HUDEP-2 (cell line): Measurements from ENCODE around the gene ACAD8.
"Not testable (repeated sequence)": the region's sequence is repeated elsewhere in the genome, so short reads cannot be mapped to it uniquely, and the experiment has no call there.

Experiments
- DNase-seq, 76 experiments: peaks; one replicate each; lab custom pipeline; 2025; ENCODE audit not compliant: unreplicated experiment in 76 of 76; lab: John Stamatoyannopoulos, UW

ACAD8 gene

DNA sequence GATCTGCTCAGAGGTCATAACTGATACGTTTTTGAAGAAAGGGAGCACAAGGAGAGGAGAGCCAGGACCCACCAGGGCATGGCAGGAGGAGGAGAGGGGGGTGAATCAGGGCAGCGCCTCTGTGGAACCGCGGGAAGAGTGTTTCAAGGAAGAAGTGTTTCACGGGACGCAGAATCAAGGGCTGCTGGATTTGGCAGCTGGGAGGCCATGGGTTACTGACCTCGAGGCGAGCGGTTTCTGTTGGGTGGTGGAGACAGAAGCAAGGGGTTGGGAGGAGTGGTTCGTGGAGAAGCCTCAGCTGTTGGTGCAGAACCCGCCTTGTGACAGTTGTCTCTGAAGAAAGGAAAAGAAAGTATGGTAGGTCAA lies 15.8 kb upstream of the ACAD8 start:
- DNase-seq = no peak

DNA sequence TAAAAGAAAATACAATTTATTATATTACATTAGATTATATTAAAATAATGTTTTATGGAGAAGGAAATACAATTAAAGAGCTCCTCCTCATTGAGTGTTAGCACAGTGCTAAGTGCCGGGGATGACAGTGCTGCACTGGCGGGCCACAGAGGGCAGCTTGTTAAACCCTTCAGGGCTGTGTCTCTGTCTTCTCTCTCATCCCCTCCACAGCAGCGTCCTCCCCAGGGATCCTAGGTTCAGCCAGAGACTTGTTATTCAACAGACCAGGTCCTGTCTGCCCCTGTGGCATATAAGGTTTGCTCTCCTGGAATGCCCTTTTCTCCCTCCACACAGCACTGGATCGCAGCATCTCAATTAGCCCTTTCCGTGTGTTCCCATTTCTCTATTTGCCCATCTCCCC lies 14.4 kb upstream of the ACAD8 start:
- no peak for DNase-seq

DNA sequence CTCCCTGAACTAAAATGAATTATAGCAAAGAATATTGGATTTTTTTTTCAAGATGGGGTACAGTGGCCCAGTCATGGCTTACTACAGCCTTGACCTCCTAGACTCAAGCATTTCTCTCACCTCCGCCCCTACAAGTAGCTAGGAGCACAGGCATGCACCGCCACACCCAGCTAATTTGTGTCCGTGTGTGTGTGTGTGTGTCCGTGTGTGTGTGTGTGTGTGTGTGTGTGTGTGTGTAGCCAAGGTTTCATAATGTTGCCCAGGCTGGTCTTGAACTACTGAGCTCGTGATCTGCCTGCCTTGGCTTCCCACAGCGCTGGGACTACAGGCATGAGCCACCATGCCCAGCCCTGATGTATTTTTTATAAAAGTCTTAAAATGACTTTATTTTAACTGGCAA lies 12.8 kb upstream of the ACAD8 start:
- DNase-seq = no peak

DNA sequence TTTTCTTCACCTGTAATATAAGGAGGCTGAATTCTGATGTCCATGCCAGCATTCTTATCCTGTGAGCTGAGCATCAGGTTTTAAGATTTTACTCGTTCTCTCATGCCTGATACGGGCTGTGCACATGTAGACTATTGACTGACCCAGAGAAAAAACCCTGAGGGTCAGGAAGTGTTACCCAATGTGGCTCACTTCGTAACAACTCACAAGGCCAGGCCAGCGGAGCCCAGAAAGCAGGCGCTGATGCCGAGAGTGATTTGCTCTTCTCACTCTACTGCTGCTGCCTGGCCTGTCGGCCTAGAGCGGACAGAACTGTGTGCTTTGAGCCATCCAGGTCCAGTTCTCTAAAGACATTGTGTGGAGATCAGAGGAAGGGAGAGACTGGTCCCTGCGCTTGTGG lies 11.0 kb upstream of the ACAD8 start:
- no peak for DNase-seq

DNA sequence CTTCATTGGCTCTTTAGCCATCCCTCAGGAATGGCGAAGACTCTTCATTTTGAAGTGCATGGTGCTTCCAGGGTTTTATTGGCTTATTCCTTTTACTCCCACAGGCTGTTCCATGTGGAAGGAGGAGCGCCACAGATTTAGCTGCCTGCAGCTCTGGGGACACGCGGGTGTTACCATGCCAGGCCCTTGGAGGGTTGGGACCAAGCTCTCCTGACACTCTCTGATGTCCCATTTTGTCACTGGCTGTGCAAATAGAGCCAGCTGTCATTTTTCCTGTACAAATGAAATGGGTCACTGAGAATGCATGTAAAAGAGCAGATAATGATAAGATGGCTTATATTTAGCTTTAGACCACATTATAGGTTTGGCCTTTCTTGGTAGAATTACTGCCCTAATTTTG lies 9.5 kb upstream of the ACAD8 start:
- DNase-seq = no peak

DNA sequence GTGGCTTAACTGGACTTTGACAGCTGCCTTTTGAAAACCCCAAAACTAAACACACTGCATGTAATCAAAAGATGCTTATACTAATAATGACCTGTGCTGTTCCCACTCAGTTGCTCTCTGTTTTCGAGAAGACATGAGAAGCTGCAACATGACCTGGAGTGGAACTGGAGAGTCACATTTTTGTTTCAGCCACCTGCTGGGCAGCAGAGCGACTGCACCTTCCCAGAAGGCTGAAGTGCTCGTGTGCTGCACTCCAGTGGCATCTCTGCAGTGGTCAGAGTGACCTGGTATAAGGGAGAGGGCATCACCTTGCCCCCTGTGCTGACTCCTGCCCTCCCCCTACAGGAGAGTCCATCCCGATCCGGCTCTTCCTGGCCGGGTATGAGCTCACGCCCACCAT lies 8.8 kb upstream of the ACAD8 start:
- peak in 20 of 76 experiments; percentile 1 to 49 (median 16) for DNase-seq

DNA sequence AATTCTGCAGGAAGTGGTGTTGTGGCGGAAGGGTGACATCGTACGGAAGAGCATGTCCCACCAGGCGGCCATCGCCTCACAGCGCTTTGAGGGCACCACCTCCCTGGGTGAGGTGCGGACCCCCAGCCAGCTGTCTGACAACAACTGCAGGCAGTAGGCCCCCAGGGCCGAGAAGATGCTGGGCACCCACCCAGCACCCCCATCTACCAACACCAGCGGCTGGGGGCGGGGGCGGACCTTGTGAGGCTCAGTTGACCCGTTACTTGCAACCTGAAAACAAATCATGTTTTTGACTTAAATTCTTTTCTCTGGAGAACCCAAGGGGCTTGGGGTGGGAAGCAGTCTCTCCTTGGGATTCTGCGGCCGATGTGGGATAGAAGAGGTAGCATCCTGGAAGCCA lies 7.9 kb upstream of the ACAD8 start:
- DNase-seq = no peak

DNA sequence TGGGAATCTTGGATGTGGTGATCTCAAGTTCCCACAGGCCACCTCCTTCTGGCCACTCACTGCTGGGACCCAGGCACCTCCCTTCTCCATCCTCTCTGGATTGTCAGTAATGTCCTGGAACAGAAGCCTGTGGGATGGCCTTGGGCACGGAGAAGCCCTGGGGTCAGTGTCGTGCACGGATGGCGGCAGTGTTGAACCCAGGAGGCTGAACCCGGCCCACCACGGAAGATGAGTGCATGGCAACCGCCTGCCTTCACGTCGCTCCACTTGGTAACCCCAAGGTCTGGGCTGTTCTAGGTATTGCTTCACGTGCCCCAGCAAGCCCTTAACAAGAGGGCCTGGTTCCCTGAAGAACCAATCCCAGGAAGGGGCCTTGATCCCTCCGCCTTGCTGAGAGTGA lies 7.3 kb upstream of the ACAD8 start:
- DNase-seq = no peak

DNA sequence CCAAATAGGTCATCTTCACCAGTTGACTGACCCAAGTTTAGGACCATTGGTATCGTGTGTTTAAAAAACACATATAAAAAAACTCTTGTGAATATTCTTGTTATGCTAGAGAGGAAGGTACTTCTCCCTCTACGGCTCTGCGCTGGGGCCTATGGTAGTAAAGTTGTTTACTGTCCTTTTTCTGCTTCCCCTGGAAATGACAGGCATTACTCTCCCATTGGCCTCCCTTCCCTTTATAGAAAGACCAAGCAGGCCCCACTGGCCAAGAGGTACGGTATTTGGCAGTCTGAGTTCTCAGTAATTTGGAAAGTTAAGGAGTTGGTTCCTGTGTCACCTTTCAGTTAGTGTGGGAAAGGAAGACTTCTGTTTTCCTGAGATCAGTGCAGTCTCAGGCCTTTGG lies 6.7 kb upstream of the ACAD8 start:
- no peak for DNase-seq

DNA sequence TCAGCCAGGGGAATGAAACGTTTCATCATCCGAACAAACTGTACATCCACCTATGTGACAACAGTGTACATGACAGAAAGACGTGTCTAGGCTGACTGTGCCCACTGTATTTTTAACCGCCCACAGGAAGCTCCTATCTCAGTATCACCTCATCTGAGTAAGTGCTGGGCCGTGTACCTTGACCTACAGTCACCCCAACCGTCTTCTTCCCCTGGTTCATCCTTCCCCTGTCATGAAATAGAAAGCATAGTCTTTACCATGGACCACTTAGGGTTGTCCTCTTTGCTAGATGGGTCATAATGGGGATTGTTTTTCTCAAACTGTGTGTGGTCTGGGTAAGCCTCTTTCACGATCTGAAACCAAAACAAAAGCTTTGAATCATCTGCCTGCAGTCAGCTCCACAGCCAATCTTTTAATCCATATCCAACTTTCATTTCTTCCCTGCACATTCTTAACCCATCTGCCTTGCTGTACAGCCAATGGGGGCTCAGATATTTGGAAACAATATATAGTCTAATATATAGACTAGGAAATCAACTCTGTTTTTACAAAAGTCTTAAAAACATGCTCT lies 4.4 kb upstream of the ACAD8 start:
- DNase-seq = no peak

DNA sequence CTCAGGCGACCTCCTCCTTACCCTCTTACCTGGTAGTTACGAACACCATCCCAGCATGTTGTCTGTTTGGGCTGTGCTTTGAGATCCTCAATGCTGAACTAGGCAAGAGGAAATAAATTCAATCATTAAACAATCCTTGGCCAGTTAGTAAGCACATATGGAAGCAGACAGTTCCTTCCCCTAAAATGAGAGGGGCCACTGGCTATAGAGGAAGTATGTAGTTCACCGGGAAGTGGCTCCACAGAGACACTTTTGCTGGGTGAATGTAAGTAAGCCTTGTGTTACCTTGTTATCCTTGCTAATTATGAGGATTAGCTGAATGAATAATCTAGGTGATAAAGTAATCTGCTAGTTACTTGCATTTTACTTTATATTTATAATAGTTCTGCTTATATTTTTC lies 3.1 kb upstream of the ACAD8 start:
- no peak for DNase-seq

DNA sequence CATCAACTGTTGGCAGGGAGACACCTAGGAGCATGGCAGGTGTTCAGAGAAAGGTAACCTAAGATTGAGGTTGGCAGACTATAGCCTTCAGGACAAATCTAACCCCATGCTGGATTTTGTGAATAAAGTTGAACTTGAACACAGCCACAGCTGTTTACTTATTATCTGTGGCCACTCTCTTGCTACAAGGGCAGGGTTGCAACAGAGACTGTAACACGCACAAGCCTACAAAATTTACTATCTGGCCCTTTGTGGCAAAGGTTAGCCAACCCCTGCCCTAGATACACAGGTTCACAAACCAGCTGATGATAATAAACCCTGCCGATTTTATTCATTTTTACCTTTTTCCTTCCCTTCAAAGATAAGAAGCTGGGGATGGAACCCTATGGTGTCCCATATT lies 2.7 kb upstream of the ACAD8 start:
- no peak for DNase-seq

DNA sequence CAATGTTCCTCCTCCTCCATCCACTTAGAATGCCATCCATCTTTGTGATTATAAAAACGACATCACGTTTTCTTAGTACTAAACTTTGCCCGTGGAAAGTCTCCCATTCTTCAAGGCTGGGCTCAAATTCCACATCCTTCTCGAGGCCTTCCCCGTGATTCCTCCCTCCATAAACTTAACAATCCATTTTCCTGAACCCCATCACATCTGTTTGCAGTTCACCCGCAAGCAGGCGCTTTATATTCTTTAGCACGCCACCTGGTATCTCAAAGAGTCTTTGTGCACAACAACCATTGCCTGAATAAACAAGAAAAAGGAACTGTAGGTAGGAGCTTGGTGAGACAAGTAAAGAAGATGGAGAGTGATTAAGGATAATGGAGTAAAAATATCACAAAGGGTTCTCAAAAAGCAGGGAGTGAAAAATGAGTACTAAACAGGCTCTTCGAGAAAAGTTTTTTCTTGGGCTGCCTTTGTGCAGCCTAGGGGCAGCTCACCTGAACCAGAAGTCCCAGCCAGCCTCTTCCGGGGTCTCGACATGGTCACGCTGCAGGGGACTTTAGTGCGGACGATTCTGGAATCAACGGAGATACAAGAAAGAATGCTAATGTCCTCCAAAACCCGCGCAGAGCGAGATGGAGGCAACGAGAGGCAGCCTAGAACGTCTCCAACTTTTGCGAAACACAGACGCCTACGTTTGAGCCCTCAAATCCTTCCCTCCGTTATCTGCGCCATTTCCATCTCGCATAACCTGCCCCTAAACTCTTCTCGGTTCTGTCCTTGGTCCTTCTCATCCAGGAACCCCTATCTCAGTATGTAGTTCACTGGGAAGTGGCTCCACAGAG lies 801 bp upstream of the ACAD8 start:
- DNase-seq = peak in 6 of 76 experiments; percentile 16 to 53 (median 33)

DNA sequence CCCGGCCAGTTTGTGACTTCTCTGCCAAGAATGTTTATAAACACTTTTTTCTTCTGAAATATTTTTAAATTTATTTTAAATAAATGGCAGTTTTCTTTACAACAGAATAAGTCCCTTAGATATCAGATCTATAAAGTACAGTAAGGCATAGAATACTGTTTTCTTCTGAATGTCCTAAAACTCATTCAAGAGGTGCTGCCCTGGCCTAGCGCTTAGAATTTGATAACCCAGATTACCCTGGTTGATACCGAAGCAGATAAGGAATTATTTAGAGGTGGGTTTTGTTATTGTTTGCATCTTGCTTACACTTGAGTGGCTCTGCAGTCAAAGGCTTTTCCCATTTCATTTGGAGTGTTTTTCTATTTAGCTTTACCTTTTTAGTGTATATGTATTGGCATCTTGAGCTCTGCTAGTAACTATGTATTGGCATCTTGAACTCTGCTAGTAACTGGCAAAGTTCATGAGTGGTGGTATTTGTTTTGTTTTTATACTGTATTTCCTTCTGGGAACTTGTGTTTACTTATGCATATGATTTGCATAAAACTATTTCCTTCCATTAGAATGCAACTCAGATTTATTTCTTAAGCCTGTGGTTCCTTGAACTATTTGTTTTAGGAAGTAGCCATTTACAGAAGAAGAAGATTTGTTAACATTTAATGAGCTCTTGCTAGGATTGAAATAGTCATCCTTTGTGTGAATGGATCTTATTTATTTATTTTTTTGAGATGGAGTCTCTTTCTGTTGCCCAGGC lies 1.2 kb downstream of the ACAD8 start:
- DNase-seq = no peak

DNA sequence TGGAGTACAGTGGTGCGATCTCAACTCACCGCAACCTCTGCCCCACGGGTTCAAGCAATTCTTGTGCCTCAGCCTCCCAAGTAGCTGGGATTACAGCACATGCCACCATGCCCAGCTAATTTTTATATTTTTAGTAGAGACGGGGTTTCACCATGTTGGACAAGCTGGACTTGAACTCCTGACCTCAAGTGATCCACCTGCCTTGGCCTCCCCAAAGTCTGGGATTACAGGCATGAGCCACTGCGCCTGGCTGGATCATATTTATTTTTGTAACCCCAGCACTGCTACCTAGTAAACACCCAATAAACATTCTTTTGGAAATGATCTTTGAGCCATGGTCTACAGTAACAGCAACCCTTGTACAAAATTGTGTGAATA lies 1.8 kb downstream of the ACAD8 start:
- DNase-seq = not testable (repeated sequence)

DNA sequence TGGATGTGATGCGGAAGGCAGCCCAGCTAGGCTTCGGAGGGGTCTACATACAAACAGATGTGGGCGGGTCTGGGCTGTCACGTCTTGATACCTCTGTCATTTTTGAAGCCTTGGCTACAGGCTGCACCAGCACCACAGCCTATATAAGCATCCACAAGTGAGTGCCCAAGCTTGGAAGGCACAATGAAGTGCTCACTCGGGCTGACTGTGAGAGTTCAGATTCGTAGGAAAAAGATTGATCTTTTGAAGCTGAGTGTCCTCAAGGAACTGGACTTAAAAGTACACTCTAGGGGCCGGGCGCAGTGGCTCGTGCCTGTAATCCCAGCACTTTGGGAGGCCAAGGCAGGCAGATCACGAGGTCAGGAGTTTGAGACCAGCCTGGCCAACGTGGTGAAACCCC lies 3.7 kb downstream of the ACAD8 start:
- no peak for DNase-seq

DNA sequence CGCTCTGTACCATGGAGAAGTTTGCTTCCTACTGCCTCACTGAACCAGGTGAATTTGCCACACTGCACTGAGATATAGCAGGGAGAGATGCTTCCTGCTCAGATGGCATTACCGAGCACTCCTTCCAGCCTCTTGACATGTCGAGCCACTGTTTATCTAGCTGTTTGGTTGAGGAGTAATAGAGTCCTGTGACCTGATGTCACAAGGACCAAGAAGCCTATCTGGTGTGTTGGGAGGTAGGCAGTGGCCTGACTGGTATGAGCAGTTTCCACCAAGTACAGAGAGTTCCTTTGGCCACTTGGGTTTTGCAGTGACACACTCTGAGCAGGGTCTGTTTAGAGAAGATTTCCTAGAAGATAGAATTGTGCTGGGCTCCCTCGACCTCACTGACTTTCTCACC lies 5.2 kb downstream of the ACAD8 start:
- no peak for DNase-seq

DNA sequence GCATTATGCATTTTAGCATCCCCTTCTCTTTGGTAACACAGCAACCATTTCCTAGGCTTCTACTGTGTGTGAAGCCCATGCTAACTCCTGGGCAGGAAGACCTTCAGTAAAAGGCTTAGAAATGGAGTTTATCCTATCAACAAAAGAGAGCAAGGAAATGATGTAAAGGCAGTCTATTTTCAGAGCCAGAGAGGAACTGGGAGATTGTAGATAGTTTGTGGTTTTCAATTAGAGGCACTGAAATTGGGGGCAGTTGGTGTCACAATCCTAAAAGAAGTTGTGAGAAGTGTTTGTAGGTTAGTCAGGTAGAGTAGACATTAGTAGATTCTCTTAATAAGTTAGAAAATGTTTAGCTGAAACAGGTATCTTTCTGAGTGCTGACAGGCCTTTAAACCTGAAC lies 7.1 kb downstream of the ACAD8 start:
- DNase-seq = no peak

DNA sequence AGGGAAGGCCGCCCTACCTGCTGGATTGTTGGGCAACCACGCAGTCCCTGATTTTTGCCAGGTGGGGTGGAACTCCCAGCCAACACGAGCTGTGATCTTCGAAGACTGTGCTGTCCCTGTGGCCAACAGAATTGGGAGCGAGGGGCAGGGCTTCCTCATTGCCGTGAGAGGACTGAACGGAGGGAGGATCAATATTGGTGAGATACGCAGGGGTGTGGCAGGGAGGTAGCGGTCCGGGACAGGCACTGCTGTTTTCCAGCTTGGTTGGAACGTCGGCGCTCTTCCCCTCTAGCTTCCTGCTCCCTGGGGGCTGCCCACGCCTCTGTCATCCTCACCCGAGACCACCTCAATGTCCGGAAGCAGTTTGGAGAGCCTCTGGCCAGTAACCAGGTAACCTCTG lies 7.6 kb downstream of the ACAD8 start:
- no peak for DNase-seq

DNA sequence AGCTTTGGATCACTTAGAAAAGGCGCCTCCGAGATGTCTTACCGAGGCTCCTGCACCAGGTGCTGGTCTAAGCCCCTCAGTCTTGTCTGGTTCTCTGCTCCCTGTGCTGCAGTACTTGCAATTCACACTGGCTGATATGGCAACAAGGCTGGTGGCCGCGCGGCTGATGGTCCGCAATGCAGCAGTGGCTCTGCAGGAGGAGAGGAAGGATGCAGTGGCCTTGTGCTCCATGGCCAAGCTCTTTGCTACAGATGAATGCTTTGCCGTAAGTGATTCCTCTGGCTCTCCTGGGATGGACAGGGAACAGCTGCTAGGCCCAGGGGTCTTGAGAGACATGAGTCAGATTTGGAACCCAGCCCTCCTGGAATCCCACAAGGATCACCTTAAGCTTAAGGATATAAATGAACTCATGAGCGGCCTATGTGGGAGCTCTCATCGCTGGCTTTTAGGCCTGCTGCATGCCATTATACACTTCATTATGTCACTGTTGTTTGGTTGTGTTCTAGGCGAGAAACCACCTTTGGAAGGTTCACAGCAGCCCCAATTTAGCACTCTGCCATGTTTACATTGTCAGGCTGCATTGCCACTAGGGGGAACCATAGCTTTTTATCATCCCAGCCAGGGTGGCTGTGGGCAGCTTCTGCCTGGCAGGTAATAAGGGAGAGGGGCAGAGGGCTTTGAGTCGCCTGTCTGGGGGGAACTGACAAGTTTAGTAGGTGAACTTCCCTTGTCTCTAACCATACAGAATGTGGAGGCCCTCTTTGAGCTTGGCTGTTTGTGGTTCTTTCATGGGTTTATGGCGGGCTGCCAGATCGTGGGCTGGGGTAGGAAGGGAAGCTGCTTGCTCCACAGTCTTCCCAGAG lies 8.5 kb downstream of the ACAD8 start:
- DNase-seq = peak in 23 of 76 experiments; percentile 3 to 53 (median 17)
